GM21529 (cell line): ENCODE data around the gene G6PC3.
"Not testable (repeated sequence)": the region's sequence is repeated elsewhere in the genome, so short reads cannot be mapped to it uniquely, and the experiment has no call there.

ENCODE experiments used
- ATAC-seq: cut with Tn5 transposase; IDR thresholded peaks from one replicate; pipeline ENCODE4 v1.9.1; 2021; ENCODE audit not compliant: unreplicated experiment

Gene G6PC3

DNA sequence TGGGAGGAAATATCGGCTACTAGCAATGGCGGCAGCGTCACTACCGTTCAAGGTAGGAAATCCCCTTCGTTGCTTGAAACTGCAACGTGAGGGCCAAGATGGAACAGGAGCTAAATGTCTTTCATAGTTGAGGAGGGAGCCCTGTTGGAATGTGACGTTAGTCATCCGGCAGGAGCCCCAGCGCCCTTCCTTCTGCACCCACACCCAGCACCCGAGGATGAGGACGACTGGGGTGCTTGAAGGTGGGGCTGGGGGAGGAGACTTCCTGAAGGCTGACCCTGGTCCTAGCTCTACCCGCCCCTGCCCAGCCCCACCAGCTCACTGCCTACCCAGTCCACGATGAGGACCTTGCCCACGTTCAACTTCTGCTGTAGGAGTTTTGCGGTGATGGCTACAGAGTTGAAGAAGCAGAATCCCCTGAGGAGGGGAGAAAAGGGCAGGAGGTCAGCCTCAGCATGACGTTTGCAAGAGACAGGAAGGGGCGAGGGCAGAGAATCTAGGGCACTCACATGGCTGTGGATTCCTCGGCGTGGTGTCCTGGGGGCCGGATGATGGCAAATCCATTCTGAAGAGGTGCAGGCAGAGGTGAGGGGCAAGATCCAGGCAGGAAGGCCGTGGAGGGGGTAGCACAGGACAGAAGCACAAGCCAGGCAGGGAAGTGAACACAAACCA lies 11.9 kb downstream of the G6PC3 start:
- ATAC-seq: no peak

DNA sequence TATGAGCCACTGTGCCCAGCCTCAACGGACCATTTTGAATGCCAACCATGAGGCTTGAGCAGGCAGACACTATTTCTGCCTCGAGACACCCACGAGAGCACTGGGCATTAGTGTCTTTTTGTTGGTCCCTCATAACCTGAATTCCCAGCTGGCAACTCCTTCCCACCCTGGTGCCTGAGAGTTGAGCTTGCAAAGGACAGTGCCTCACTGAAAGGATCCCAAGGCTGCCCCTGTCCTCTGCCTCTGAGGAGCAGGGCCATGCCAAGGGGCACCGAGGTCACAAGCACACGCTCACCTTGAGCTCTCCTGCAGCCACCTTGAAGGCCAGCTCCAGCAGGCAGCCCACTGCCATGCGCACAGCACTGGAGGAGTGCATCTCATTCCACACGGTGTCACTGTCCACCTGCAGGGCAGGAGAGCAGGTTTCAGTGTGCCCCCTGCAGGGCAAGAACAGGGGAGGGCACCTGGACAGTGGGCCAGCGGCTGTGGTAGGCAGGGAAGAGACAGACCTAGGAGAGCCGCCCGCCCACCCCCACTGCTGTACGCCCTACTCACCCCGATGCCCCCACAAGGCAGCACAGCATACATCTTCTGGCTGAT lies 12.8 kb downstream of the G6PC3 start:
- ATAC-seq: no peak

DNA sequence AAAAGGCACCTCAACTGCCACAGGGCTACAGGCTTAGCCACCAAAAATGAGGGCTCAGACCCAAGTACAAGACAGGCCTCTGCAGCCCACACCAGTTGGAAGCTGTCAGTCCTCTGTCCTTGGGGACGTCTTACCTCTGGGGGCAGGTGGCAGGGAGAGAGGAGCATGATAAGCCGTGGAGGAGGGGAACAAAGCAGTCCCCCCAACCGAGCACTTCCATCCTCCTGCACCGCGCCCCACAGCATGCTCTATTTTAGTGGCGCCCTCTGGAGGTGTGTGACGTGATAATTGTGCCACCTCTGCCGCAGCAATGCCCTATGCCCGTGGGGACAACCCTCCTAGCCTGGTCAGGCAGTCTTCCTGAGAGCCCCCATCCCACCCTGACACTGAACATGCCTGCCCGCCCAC lies 13.6 kb downstream of the G6PC3 start:
- ATAC-seq: no peak

DNA sequence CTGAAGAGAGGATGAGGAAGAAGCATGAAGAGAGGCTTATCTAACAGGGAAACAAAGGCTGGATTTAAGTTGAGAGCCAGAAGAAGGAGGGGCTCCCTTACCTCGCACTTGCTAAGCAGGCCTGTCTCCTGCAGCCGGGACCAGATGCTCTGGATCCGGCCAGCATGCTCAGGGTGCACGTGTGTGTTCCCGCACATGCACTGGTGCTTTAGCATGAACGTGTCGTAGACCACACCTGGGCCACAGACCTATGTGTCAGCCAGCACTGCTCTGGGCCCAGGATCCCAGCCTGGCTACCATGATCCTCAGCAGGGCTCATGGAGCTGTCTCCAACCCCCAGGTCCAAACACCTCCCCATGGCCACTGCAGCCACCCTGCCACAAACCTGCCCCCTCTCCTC lies 14.4 kb downstream of the G6PC3 start:
- no peak for ATAC-seq

DNA sequence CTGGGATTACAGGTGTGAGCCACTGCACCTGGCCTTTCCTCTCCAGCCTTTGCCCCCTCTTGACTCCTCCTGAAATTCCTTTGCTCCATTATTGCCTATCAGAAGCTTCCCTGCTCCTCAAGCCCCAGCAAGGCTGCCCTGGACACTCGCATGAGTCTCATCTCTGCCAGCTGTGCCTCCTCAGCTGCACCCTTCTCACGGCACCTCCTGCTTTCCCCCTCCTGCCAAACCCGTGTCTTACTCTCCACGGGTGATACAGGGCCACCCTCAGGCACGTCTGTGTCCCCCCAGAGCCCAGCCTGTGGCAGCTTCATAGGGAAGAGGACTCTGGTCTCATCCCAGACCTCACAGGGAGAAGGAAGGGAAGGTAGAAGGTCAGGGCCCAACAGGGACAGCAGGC lies 15.4 kb downstream of the G6PC3 start:
- ATAC-seq: no peak

DNA sequence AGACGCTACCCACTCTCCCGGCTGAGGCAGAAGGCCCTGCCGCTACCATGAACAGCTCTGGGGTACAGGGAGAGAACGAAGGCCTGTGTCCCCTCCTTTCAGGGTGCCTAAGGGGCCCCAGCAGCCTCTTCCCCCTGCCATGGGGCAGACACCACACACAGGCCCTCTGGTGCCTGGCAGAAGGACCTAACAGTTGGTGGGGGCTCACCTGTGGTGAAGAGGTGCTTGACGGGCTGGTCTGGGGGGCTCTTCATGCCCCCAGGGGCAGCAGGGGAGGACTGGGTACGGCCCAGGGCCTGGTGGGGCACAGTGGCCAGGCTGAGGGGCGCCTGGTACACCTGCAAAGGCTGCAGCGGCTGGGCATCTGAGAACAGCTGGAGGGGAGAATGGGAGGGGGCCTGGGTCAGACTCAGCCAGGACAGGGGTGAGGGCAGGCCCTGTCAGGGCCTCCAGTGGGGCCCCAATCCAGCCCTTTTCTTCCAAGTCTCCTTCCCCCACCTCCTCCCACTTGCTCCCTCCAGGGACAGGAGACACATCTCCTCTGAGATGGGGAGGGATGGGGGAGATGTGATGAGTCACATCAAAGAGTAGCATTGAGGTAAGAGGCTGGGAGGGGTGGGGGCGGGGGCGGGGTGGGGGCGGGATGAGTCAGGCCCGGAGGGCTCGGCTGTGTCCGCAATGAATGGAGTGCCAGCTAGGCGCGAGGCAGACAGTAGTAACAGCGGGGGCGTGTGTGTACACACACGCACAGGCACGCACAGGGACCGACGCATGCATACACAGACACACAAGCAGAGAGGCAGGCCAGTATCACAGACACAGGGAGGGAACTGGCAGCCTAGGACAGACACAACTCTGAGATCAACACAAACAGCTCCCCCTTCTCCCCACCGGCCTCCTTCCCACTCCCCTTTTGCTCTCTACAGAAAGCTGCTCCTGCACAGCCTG lies 16.1 kb downstream of the G6PC3 start:
- ATAC-seq: no peak

DNA sequence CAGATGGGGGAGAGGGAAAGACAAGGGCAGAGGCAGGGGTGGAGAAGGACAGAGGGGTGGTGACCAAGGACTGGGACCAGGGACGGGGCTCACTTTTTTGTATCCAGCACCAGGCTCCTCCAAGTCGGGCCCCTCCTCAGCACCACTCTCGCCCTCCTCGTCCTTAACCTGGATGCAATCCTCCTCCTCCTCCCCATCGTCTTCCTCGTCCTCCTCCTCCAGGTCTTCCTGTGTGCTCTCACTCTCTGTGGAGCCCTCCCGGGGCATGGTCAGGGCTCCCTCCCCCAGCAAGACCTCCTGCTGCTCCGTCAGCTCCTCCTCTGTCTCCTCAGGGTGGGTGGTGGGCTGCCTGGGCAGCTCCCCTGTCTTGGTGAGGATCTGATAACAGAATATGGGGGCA lies 16.8 kb downstream of the G6PC3 start:
- ATAC-seq: no peak

DNA sequence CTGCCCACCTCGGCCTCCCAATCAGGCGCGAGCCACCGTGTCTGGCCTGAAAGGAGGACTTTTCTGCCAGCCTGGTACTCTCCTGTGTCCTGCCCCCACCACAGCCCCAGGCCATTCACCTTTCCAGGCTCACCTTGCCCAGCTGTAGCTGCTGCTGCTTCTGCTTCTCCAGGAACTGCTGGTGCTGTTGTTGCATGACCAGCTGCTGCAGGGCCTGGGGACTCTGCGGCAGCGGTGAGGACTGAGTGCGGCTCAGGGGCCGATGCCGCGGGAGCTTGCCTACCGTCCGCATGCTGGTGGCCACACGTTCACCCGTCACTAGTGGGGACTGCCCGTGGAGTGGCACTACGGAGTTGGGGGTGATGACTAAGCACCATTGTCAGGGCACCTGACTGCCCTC lies 17.7 kb downstream of the G6PC3 start:
- no peak for ATAC-seq

DNA sequence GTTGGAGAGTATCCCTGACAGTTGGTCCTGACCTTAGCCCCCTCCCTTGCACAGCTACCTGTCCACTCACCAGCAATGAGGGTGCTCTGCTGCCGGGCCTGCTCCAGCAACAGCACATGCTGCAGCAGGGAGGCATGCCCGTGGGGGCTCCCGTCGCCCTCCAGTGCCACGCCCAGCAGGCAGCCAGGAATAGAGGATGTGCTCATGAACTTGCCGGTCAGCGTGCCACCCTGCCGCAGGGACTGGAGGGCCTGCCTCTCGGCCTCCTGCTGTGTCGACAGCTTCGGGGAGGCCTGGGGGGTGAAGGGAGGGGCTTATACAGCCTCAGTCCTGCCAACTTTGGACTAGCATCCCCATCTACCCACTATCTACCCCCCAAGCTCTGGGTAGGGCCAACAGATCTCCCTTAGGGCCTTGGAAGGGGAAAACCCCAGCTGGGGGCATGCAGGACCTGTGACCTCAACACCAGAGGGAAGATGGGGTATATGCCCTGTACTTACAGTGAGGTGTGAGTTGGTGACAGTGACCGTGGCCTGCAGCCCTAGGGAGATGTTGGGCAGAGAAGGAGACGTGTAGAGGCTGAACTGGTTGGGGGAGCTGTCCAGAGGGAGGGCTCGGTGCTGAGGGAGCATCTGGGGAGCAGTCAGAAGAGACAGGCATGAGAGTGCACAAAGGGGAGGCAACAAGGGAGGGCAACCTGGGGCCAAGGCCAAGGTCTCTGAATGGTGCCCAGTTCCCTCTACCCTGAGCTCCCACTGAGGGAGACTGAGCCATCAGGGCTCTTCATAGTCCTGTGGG lies 20.9 kb downstream of the G6PC3 start:
- no peak for ATAC-seq

DNA sequence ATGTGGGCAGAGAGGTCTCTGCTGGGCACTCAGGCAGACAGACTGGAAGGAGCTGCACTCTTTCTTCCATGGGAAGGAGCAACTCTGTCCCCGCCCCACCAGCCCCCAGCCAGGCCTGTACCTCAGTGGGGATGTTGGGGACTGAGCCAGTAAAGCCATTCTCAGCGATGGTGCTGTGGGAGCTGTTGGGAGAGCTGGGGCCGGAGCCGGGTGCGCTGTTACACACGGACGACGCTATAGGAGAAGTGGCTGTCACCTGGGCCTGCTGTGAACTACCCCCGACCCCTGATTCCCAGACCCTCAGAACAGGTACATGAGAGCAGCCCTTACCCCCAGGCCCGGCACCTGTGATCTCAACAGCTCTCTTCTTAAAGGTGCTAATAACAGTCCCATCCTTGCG lies 21.5 kb downstream of the G6PC3 start:
- no peak for ATAC-seq

DNA sequence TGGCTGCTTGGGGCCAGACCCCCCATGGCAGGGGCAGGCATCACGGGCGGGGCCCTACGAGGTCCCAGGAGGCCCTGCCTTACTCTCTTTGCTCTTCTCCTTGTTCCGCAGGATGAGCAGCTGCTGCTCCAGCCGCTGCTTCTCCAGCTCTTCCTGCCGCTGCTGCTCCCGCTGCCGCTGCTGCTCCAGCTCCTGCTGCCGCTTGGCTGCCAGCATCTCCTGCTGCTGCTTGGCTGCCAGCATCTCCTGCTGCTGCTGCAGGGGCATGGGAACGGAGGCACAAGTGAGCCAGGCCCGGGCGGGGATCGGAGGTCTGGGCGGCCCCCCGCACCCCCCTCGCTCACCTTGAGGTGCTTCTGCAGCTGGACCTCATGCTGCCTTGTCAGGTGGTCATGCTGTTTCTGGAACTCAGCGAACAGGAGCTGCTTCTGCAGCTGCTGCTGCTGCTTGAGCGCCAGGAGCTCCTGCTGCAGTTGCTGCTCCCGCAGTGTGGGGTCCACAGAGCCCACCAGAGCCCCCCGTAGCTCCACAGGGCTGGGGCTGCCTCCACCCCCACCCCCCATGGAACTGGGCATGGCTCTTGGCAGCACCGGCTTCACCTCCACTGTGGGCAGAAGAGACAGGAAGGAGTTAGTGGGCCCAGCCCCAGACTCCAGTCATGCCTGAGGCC lies 22.8 kb downstream of the G6PC3 start:
- no peak for ATAC-seq

DNA sequence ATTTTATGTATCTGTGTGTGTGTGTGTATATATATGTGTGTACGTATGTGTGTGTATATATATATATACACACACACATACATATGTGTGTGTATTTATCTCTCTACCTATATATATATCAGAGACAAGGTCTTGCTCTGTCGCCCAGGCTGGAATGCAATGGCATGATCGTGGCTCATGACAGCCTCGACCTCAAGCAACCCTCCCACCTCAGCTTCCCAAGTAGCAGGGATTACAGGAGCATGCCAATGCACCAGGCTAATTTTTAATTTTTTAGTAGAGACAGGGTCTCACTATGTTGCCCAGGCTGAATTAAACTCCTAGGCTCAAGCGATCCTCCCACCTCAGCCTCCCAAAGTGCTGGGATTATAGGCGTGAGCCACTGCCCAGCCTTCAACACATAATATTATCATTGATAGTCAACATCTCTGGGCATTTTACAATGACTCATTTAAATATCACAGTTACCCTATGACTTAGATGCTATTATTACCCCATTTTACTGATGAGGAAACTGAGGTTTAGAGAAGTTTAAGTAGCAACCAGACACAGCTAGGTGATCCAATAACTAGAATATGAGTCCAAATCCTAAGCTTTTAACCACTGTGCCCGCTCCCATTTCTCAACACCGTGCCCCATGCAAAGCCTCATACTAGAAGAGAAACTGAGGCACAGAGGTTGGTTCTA lies 24.3 kb downstream of the G6PC3 start:
- ATAC-seq: no peak

DNA sequence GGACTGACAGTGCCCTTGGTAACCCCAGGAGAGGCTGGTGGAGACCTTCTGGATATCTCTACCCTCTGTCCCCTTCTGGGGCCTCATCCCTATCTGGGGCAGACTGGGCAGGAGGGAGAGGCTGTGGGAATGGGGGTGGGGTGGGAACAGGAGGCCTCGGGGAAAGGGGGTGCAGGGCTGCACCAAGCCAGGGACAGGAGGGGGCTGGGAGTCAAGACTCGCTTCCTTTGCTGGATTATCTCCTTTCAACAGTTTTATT lies 24.8 kb downstream of the G6PC3 start:
- ATAC-seq: no peak

DNA sequence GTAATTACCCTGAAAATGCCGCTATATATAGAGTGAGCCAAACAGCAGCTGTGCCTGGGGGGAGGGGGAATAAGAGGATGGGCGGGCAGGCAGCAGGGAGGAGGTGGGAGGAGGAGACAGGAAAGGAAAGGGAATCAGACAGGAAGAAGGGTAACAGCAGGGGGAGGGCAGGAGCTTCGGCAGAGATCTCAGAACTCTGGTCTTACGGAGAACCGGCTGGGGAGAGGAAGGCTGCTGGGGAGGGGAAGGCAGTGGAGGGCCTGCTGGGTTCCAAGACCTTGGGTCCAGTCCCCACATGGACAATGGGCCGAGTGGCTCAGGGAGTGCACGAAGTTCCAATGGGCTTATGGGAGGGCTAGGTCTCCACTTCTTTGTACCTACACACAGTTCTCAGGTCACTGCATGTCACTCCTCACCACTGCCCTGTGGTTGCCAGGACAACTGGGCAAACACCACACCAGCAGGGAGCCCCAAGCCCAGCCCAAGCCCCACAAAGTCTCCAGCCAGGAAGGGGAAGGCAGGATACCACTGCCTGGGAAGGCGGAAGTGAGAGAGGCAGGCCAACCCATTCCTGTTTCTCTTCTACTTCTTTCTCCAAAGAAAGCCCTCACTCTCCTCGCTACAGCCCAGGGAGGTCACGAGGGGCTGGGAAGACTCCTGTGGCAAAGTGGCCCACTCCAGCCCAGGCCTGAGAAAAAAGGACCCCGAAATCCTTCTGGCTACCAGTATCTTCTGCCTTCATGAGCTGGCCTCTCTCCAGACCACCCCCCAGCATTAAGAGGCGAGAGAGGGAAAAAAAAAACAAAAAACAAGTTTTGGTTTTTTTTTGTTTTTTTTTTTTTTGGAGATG lies 25.3 kb downstream of the G6PC3 start:
- ATAC-seq: no peak

DNA sequence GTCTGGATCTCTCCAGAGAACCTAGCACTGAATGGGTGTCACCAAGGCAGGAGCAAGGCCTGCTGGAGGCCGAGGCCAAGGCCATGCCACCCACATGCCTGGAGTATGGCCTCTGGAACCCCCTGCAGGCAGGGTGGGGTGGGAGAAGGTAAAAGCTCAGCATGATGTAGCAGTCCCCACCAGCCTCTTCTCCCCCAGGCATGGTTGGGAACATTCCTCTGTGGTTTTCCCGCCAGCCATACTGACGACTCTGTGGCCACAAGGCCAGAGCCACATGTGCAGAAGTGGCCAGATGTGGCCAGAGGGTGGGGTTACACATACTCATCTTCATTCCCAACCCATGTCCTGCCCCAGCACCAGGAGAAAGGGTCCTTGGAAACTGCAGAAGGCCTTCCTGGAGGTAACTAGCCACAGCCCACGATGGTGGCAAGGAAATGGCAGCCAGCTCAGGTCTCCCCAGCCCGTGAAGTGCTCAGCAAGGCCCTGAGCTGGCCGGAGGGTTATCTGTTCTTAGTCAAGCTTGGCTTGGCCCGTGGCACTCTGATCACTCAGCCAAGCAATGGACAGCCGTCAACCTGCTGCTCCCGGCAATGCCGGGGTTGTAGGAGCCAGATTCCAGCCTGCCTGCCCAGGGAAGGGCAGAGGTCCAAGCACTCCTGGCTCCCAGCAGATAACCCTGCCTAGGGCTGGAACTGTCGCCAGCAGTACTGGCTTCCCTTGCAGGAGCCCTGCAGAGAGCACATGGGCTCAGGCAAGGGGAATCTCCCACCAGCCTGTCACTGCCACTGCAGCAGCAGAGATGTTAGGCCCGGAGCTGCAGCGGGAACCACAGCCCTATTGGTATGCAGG lies 26.8 kb downstream of the G6PC3 start:
- no peak for ATAC-seq

DNA sequence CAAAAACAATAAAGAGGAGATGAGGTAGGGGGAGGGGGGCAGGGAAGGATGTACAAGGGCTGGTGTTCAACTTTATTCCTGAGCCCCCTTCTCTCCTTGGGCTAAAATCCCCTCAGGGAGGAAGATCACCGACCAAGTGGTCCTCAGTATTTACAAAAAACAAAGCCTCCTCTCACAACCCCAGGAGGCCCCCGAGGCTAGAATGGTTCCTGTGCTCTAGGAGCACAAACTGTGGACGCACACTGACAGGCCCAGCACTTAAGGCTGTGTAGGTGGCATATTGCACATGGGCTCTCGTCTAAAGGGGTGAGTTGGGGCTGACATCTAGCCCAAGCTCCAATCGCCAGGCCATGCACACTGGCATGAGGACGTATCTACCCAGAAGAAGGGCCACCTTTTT lies 31.3 kb downstream of the G6PC3 start:
- not testable (repeated sequence) for ATAC-seq

DNA sequence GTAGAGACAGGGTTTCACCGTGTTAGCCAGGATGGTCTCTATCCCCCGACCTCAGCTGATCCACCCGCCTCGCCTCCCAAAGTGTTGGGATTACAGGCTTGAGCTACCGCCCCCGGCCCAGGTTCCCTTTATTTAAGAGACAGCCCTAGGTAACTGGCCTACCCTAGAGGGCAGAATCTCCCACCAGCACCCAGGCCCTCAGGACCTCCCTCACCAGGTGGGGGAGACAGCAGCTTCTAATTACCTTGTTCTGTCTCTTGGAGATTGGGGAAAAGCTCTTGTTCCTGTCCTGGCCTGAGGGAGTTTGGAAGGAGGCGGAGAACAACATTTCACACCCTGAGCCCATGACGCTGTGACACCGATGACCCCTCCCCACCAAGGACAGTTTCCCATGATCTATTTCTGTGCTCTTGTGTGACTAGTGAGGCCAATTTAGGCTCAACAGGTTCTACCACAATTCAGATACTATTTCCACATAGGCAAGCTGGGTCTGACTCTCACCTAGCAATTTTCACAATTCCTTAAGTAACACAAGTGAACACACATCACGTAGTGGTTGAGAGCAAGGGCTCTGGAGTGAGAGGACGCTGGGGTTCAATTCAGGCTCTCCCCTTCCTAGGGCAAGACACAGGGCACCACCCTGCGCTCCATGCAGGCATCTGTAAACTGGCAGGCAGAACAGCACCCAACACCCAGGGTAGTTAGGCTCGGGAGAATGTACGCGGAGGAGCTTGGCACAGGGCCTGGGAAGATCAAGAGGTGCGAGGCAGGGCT lies 32.5 kb downstream of the G6PC3 start:
- ATAC-seq: no peak

DNA sequence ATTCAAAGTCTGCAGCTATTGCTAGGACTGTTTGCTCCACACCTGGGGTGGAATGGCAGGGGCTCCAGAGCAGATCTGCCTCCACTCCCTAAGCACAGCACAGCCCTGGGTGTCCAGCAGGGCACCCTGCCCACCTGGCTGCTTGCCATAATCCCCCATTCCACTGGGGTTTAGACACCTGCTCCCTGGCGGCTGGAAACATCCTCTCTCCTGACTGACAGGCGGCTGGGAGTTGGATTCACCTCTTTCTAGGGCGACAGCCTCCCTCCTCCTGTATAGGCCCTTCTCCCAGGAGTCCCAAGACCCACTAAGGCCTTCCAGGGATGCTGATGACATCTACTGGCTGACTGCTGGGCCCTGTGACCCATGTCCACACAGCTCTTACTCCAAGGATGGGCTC lies 34.9 kb downstream of the G6PC3 start:
- no peak for ATAC-seq
